Measurements from ENCODE around the gene DCHS2. TPM values are rescaled to one million over a fixed set of nuclear protein-coding genes. Genes with fewer than 3 reads are reported as not detected.

Gene DCHS2
- total RNA-seq, 2 experiments from 2014 or later, result 0.16 to 0.22 TPM

GRCh38 chr4:154211506-154211905 lies 280.1 kb downstream of the DCHS2 start:
- no peaks in the 10 kb centered on the region for H3K36me3 ChIP-seq (ENCODE audit: insufficient read depth, low read length)
- no peaks in the 10 kb centered on the region for H3K9me3 Mint-ChIP-seq
- H3K27ac Mint-ChIP-seq, result no peak overlapping the region
- H3K36me3 Mint-ChIP-seq (ENCODE audit: low read depth), result no peaks in the 10 kb centered on the region
- no peaks in the 10 kb centered on the region for H3K4me1 ChIP-seq (ENCODE audit: insufficient read depth, low read length)
- intact Hi-C loops (cut with DNase I, micrococcal nuclease), result no loop called here
- H3K4me3 ChIP-seq (ENCODE audit: low read length), result no peak overlapping the region
- POLR2A ChIA-PET, result no interaction called here
- TF ChIP-seq, protein P1, sequence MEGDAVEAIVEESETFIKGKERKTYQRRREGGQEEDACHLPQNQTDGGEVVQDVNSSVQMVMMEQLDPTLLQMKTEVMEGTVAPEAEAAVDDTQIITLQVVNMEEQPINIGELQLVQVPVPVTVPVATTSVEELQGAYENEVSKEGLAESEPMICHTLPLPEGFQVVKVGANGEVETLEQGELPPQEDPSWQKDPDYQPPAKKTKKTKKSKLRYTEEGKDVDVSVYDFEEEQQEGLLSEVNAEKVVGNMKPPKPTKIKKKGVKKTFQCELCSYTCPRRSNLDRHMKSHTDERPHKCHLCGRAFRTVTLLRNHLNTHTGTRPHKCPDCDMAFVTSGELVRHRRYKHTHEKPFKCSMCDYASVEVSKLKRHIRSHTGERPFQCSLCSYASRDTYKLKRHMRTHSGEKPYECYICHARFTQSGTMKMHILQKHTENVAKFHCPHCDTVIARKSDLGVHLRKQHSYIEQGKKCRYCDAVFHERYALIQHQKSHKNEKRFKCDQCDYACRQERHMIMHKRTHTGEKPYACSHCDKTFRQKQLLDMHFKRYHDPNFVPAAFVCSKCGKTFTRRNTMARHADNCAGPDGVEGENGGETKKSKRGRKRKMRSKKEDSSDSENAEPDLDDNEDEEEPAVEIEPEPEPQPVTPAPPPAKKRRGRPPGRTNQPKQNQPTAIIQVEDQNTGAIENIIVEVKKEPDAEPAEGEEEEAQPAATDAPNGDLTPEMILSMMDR (IDR thresholded peaks at IDR 0.05), result no peak
- DNase-seq (no peak), ATAC-seq (ENCODE audit: poor library complexity) (no peak)
- no peaks in the 10 kb centered on the region for H3K27me3 ChIP-seq (ENCODE audit: control insufficient read depth in 1 of 2, insufficient read depth in 2 of 2, low read length in 2 of 2)
- H3K4me1 Mint-ChIP-seq (ENCODE audit: low read depth), result no peaks in the 10 kb centered on the region
- peaks cover 27% of the 10 kb centered on the region for H3K27me3 Mint-ChIP-seq
- no peak overlapping the region for H3K4me3 Mint-ChIP-seq
- CTCF ChIA-PET, result no interaction called here
- no peak overlapping the region for H3K27ac ChIP-seq (ENCODE audit: low read depth in 1 of 2, low read length in 2 of 2)
- no peaks in the 10 kb centered on the region for H3K9me3 ChIP-seq (ENCODE audit: control insufficient read depth in 1 of 2, insufficient read depth in 1 of 2, low read length in 2 of 2)

DNA sequence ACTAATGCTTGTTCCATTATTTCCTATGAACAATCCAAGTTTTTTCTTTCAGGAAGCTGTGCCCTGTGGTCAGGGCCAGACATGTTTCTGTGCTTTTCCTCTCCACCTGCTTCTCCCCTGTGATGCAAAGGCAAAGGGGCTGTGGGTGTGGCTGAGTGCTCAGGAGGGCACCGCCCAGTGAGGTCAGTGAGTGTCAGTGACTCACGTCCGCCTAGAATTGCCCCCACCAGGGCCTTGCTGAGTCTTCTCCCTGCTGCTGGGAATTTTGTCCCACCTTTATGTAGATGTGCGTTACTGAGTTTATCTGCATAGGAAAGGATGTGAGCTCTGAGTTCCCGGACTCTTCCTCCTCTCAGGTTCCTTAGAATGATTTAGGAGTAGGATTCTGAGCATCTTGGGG lies 283.2 kb downstream of the DCHS2 start:
- Histone ChIP-seq H3K36me3 (ENCODE audit: insufficient read depth, low read length) (no peaks in the 10 kb centered on the region), H3K27ac (ENCODE audit: low read depth in 1 of 2, low read length in 2 of 2) (no peak overlapping the region), H3K27me3 (ENCODE audit: control insufficient read depth in 1 of 2, insufficient read depth in 2 of 2, low read length in 2 of 2) (no peaks in the 10 kb centered on the region), H3K9me3 (ENCODE audit: control insufficient read depth in 1 of 2, insufficient read depth in 1 of 2, low read length in 2 of 2) (no peaks in the 10 kb centered on the region), H3K4me3 (ENCODE audit: low read length) (no peak overlapping the region), H3K4me1 (ENCODE audit: insufficient read depth, low read length) (no peaks in the 10 kb centered on the region)
- intact Hi-C loops (cut with DNase I, micrococcal nuclease), result no loop called here
- ATAC-seq (ENCODE audit: poor library complexity) (no peak), DNase-seq (no peak)
- no peaks in the 10 kb centered on the region for H3K4me1 Mint-ChIP-seq (ENCODE audit: low read depth)
- peaks cover 30% of the 10 kb centered on the region for H3K27me3 Mint-ChIP-seq
- CTCF ChIA-PET, result no interaction called here
- no peaks in the 10 kb centered on the region for H3K36me3 Mint-ChIP-seq (ENCODE audit: low read depth)
- POLR2A ChIA-PET, result no interaction called here
- no peak overlapping the region for H3K27ac Mint-ChIP-seq
- H3K9me3 Mint-ChIP-seq, result no peaks in the 10 kb centered on the region
- TF ChIP-seq, protein P1 (IDR thresholded peaks at IDR 0.05), result no peak
- no peak overlapping the region for H3K4me3 Mint-ChIP-seq

DNA sequence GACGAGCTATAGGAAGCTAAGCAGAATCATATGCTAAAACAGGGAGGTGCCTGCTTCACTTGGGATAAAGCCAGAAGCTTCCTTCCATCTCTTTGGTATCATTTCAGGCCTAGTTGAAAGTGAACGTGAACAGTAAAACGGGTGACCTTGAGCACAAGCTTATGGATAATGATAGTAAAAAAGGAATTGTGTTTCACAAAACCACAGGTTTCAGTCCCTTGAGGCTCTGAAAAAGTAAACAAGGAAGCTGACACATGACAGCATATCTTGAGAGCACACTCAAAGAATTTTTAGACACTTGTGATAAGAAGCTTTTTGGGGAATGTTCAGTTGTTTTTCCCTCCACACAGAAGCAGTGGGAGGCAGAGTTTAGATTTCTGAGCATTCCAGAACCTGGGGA lies 286.1 kb downstream of the DCHS2 start:
- Mint-ChIP-seq H3K4me3 (no peak overlapping the region), H3K27ac (no peak overlapping the region), H3K9me3 (no peaks in the 10 kb centered on the region), H3K27me3 (peaks cover 34% of the 10 kb centered on the region), H3K36me3 (ENCODE audit: low read depth) (no peaks in the 10 kb centered on the region), H3K4me1 (ENCODE audit: low read depth) (no peaks in the 10 kb centered on the region)
- Histone ChIP-seq H3K4me3 (ENCODE audit: low read length) (no peak overlapping the region), H3K36me3 (ENCODE audit: insufficient read depth, low read length) (no peaks in the 10 kb centered on the region), H3K4me1 (ENCODE audit: insufficient read depth, low read length) (no peaks in the 10 kb centered on the region), H3K27ac (ENCODE audit: low read depth in 1 of 2, low read length in 2 of 2) (no peak overlapping the region), H3K9me3 (ENCODE audit: control insufficient read depth in 1 of 2, insufficient read depth in 1 of 2, low read length in 2 of 2) (no peaks in the 10 kb centered on the region), H3K27me3 (ENCODE audit: control insufficient read depth in 1 of 2, insufficient read depth in 2 of 2, low read length in 2 of 2) (no peaks in the 10 kb centered on the region)
- ATAC-seq (ENCODE audit: poor library complexity) (no peak), DNase-seq (no peak)
- TF ChIP-seq, protein P1 (IDR thresholded peaks at IDR 0.05), result no peak
- ChIA-PET CTCF (no interaction called here), POLR2A (no interaction called here)
- intact Hi-C loops (cut with DNase I, micrococcal nuclease), result no loop called here
